Psoas muscle (tissue), 8 donors: ENCODE results near the gene MOSPD3. TPM values are rescaled to one million over a fixed set of nuclear protein-coding genes. Genes with fewer than 3 reads are reported as not detected.

ENCODE experiments used
- ATAC-seq, 4 donors: fragments of 200-7000 bp; cut with Tn5 transposase; one replicate each; pipeline ENCODE4 v1.9.1; 2020; ENCODE audit warnings: moderate library complexity in 3 of 4, mild to moderate bottlenecking in 2 of 4
- DNase-seq, 2 donors: peaks; one replicate each; pipeline ENCODE4 v3.0.0-alpha.2; 2020
- H3K27ac ChIP-seq: fragments of 200-600 bp; one replicate; pipeline ENCODE4 v1.8.0; 2022
- H3K27me3 ChIP-seq, 3 donors: fragments of 200-600 bp in 1 of 3; one replicate each; pipeline versions ENCODE4 v1.6.1 to v1.8.0; 2013 to 2022; ENCODE audit warnings: low read length in 2 of 3, mild to moderate bottlenecking in 2 of 3, moderate library complexity in 1 of 3; ENCODE audit not compliant: insufficient read depth in 3 of 3
- H3K36me3 ChIP-seq, 2 donors: fragments of 200-600 bp in 1 of 2; one replicate each; pipeline versions ENCODE4 v1.6.1 to v1.8.0; 2013 to 2022; ENCODE audit warnings: low read depth in 1 of 2, mild to moderate bottlenecking in 1 of 2, moderate library complexity in 1 of 2; ENCODE audit not compliant: insufficient read depth in 1 of 2
- H3K4me1 ChIP-seq: fragments of 200-600 bp; one replicate; pipeline ENCODE4 v1.8.0; 2022
- H3K4me3 ChIP-seq: fragments of 200-600 bp; one replicate; pipeline ENCODE4 v1.8.0; 2022; ENCODE audit warnings: mild to moderate bottlenecking
- H3K9me3 ChIP-seq: fragments of 200-600 bp; one replicate; pipeline ENCODE4 v1.8.0; 2022
- WGBS, 3 donors: extraction: QIAGEN DNeasy Blood & Tissue Kit; methylation state at CpG; one replicate each; pipeline versions ENCODE4 v1.1.6 to v1.1.7; 2013; 5-methylcytosine and 5-hydroxymethylcytosine counted together
- intact Hi-C, 2 donors: fragments of 100-400 bp; cut with DNase I; formaldehyde crosslinking; loops; one replicate each; pipeline versions ENCODE4 v1.11.0 to v1.14.2; 2022
- polyA plus RNA-seq, 3 donors: library from polyadenylated mRNA; stranded (reverse); fragments of 200-250 nt; gene quantifications; one replicate each; pipeline ENCODE4 v1.2.3, GENCODE V29; 2013
- total RNA-seq, 4 donors: library from RNA; stranded (reverse); fragmentation: NEBNext Ultra II Directional in 2 of 4; extraction: Animal tissue kit (Norgen Biotek cat#: 25700) in 2 of 4; gene quantifications; one replicate each; pipeline versions ENCODE4 v1.2.1 to v1.2.4, GENCODE V29; 2021 to 2023
- TF ChIP-seq, protein P1 (sequence below): fragments of 200-600 bp; IDR thresholded peaks from one replicate; pipeline ENCODE4 v1.8.0; 2022; ENCODE audit warnings: antibody characterized with exemption
- donor health status: healthy with polysubstance abuse.
- donor health status: DM: no; HTN: no; CAD: no; lungs with moderate emphysema.
- donor health status: Bipolar disorder and iron deficiency.
- donor health status: healthy.
- donor health status: DM: yes; HTN: yes; CAD: no.
- donor health status: DM: no; HTN: no; CAD: no.
- donor health status: DM: no; HTN: no; CAD: no.
- donor health status: DM: yes; HTN: yes; CAD: no.

The MOSPD3 gene
- total and polyA plus RNA-seq, 7 donors, result 6.2 to 11.3 (median 7.0) TPM

DNA sequence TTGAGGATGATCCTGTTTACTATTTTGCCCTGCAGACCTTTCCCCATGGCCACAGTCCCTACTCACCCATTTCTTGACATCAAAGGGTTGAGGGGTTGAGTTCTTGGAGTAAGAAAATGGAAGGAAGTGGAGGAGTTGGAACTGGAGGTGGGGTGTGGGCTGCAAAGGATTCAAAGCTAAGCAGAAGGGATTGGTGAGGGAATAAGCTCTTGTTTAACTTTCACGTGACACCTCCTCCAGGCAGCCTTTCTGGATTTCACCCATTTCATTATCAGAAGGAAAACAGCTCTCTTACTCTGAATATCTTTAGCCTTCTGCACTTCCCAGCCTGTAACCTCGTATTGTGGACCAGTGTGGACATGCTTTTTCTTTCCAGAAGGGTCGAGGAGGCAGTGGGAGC, 13.7 kb downstream of the MOSPD3 start:
- 12 to 27% (median 22%) methylated on average over 3 of the region's 3 CpGs for WGBS, 3 donors
- TF ChIP-seq, protein P1, sequence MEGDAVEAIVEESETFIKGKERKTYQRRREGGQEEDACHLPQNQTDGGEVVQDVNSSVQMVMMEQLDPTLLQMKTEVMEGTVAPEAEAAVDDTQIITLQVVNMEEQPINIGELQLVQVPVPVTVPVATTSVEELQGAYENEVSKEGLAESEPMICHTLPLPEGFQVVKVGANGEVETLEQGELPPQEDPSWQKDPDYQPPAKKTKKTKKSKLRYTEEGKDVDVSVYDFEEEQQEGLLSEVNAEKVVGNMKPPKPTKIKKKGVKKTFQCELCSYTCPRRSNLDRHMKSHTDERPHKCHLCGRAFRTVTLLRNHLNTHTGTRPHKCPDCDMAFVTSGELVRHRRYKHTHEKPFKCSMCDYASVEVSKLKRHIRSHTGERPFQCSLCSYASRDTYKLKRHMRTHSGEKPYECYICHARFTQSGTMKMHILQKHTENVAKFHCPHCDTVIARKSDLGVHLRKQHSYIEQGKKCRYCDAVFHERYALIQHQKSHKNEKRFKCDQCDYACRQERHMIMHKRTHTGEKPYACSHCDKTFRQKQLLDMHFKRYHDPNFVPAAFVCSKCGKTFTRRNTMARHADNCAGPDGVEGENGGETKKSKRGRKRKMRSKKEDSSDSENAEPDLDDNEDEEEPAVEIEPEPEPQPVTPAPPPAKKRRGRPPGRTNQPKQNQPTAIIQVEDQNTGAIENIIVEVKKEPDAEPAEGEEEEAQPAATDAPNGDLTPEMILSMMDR, result no peak
- Histone ChIP-seq H3K27ac (no peak overlapping the region), H3K4me1 (peaks cover 8% of the 10 kb centered on the region), H3K4me3 (peak overlapping the region; percentile 49), H3K27me3 (peaks cover 0 to 9% (median 1%) of the 10 kb centered on the region in 3 donors), H3K9me3 (no peaks in the 10 kb centered on the region), H3K36me3 (no peaks in the 10 kb centered on the region)
- intact Hi-C loops, result loop anchor here in 1 of 2 donors (5.0 kb wide), 1 partner anchor 46 kb away; the partner anchor contains the start of gene GNB2
- ATAC-seq (no peak), DNase-seq (no peak)

DNA sequence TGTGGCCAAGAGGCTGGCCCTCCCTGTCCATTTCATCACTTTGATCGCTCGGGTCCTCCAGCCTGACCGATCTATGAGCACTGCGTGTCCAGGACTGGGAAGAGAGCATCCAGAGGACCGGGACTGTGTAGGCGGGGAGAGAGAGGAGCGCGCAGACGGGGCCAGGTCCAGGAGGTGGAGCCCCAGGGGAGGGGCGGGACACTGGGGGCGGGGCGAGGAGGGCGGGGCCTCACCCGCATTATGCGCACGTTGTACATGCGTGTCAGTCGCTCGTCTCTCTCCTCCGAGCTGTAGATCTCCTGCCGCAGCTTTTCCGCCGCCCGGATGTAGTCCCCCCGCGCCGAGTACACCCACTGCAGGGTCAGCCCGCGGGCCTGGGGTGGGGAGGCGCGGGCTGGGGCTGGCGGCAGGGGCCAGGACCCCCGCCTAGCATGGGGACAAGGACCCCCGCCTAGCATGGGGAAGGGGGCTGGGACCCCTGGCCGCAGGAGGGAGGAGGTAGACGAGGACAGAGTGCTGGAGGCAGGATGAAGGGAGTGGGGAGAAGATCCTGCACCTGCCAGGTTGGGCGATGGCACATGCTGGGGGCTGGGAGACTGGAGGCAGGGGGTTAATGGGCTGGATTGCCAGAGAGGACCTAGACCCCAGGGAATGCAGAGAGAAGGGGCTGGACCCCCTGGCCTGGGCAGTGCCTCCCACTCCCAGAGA, 14.3 kb downstream of the MOSPD3 start:
- Histone ChIP-seq H3K36me3 (no peaks in the 10 kb centered on the region), H3K27ac (no peak overlapping the region), H3K27me3 (peaks cover 0 to 9% (median 2%) of the 10 kb centered on the region in 3 donors), H3K4me3 (peak overlapping the region; percentile 49), H3K9me3 (no peaks in the 10 kb centered on the region), H3K4me1 (peaks cover 8% of the 10 kb centered on the region)
- ATAC-seq (peak; percentile 91 to 97 (median 94)), DNase-seq (peak; percentile 82 to 84)
- 4 to 5% (median 5%) methylated on average over 32 to 37 of the region's 37 CpGs for WGBS, 3 donors
- intact Hi-C loops, result loop anchor here in 1 of 2 donors (5.0 kb wide), 1 partner anchor 46 kb away; the partner anchor contains the start of gene GNB2
- TF ChIP-seq, protein P1, result no peak

DNA sequence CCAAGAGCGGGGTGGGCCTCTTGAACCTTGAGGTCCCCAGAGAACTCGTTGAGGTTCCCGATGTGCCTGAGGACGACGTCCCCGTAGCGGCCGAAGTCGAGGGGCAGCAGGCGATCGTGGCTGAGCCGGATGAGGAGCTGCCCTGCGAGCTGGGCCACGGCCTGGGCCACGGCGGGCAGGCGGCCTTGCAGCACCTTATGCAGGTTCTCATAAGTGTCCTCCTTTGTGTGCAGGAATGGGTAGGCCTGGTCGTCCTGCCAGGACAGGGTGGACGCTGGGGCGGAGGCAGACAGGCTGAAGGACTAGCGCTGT, 14.9 kb downstream of the MOSPD3 start:
- Histone ChIP-seq H3K4me3 (no peak overlapping the region), H3K27ac (no peak overlapping the region), H3K36me3 (no peaks in the 10 kb centered on the region), H3K4me1 (peaks cover 8% of the 10 kb centered on the region), H3K9me3 (no peaks in the 10 kb centered on the region), H3K27me3 (peaks cover 0 to 13% (median 2%) of the 10 kb centered on the region in 3 donors)
- TF ChIP-seq, protein P1, result no peak
- ATAC-seq, result peak in 1 of 4 donors; percentile 9
- DNase-seq, result no peak
- intact Hi-C loops, result loop anchor here in 1 of 2 donors (5.0 kb wide), 1 partner anchor 45 kb away; the partner anchor contains the start of gene GNB2
- 72 to 79% (median 74%) methylated on average over 21 of the region's 21 CpGs for WGBS, 3 donors

DNA sequence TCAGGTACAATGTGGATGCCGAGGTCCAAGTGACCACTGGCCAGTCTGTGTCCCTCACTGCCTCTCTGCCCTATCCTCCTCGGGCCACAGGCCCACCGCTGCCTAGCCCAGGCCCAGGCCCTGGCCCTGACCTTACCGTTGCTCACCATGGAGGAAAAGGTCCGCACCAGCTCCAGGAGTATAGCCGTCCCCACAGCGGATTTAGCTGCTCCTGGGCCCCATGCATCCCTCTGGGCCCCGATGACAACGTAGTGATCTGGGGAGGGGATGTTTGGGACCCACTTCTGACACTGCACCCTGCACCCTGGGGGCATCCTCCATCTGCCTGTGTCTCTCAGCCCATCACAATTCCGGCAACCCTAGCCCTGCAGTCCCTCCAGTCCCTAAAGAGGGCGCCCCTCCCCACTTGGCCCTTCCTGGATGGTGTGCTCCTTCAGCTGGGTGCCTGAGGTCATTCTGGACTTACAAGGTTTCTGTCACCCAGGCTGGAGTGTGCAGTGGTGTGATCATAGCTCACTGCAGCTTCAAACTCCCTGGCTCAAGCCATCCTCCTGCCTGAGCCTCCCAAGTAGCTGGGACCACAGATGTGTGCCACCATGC, 16.9 kb downstream of the MOSPD3 start:
- Histone ChIP-seq H3K27ac (no peak overlapping the region), H3K4me1 (peaks cover 15% of the 10 kb centered on the region), H3K9me3 (no peaks in the 10 kb centered on the region), H3K36me3 (no peaks in the 10 kb centered on the region), H3K4me3 (no peak overlapping the region), H3K27me3 (peaks cover 0 to 26% (median 12%) of the 10 kb centered on the region in 3 donors)
- TF ChIP-seq, protein P1, result no peak
- intact Hi-C loops, result loop anchor here in 1 of 2 donors (5.0 kb wide), 1 partner anchor 43 kb away; the partner anchor contains the start of gene GNB2
- WGBS, 3 donors, result 66 to 77% (median 69%) methylated on average over 11 of the region's 11 CpGs
- ATAC-seq (no peak), DNase-seq (no peak)
